Dermis blood vessel endothelial cell (primary cell): ENCODE measurements around the gene LECT2. TPM values are rescaled to one million over a fixed set of nuclear protein-coding genes. Genes with fewer than 3 reads are reported as not detected.

Experiments
- DNase-seq: peaks from one replicate; pipeline ENCODE4 v3.0.0; 2010
- total RNA-seq: library from RNA; depleted of rRNA; stranded (reverse); fragments of >200 nt; gene quantifications from 2 replicates; pipeline ENCODE4 v1.2.3, GENCODE V29; 2014

Gene LECT2
- total RNA-seq, 1 donor from 2014 or later, result not detected

DNA sequence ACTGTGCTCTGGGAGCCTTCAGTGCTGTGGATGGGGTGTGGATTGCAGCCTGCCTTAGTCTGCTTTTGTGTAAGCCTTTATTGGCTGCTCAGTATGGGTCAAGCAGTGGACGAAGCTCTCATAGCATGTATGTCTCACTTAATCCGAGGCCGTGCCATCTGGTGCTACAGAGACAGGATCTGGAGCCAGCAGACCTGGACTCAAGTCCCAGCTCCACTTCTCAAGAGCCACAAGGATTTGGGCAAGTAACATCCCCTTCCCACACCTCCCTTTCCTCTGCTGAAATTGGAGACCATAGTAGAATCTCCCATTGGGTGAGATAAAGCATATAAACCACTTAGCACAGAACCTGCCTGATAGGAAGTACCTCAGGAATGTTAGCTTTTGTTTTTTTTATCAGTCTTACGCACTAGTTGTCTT, 23.4 kb upstream of the LECT2 start:
- no peak for DNase-seq

DNA sequence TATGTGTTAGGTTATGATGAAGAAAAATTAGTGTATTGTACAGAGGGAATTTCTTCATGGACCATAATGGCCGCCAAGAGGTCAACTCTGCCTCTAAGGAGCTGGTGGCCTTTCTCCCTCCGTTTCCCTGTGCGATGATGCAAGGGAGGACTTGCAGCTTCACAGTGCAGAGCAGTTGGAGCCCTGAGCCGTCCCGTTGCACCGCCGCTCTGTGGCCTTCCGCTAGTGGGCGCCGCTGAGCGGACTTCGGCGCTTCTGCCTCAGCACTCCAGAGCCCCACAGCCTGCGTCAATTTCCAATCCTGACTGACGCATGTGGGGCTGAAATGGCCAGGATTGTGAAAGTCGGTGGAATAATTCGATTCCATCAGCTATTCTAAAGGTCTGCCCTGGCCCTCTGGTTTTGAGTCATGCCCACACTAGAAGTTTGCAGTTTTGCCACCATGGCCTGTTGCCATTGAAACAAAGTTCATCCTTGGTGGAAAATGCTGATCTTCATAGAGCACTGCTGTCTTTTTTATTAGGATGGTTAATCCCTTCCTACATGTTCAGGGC, 22.7 kb upstream of the LECT2 start:
- peak; percentile 53 for DNase-seq

GRCh38 chr5:135976216-135976615, 21.4 kb upstream of the LECT2 start:
- DNase-seq, result no peak

GRCh38 chr5:135975122-135975521, 20.3 kb upstream of the LECT2 start:
- DNase-seq, result no peak

- DNase-seq, result no peak
Measured at GRCh38 chr5:135974021-135974600, 19.3 kb upstream of the LECT2 start.

DNA sequence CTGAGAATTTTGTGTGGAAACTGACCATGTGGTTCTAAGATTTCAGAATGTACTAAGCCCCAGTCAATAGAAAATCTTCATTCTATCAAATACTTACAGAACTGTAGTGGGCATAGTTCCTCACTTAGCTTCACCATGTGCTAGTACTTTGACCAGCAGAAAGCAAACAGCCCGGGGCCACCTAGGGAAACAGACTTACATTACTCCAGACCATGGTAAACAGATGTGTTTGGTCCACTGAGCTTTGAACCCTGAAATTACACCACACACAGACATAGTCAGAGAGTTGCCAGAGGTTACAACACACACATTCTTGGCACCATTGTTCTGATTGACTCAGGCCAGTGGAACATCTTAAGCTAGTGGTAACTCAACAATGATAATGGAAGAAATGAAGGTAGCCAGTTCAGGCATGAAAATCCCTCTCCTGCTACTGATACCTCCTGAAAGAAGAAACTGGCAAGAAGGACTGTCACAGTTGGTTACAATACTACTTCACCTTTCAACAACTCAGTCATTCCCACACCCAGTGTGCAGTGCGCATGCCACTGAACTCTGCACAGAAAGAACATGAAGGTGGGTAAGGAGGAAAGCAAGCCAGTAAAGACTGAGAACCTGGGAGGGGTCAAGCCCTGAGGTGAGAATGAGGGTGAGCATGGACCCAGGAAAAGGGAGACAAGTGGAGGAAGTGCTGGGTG, 18.7 kb upstream of the LECT2 start:
- no peak for DNase-seq

DNA sequence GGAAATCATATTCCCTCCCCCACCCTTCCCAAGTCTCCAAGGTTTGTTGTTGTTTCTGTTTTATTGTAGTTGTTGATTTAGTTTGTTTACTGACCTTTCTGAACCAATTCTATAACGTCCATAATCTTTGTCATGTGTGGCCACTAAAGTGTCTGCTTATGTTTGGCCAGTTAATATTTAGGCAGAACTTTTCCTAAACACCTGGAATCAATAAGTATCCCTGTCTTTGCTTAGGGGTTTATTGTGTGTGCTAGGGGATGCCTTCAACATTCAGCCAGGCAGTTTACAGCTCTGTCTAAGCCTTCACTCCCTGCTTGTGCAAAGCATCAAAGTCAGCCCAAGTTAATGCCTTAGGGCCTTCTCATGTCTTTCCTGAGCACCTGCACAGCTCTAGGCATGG, 16.9 kb upstream of the LECT2 start:
- DNase-seq, result no peak

DNA sequence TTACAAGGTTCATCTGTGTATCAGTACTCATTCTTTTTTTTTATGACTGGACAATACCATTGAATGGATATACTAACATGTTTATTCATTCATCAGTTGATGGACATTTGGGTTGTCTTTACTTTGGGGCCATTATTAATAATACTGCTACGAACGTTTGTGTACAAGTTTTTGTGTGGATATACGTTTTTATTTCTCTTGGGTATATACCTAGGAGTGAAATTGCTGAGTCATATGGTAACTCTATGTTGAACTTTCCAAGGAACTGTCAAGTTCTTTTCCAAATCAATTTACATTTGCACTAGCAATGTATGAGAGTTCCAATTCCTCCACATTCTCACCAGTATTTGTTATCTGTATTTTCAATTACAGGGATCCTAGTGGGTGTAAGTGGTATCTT, 12.0 kb upstream of the LECT2 start:
- no peak for DNase-seq

- DNase-seq, result peak; percentile 60
Measured at GRCh38 chr5:135966165-135966564, 11.4 kb upstream of the LECT2 start.

DNA sequence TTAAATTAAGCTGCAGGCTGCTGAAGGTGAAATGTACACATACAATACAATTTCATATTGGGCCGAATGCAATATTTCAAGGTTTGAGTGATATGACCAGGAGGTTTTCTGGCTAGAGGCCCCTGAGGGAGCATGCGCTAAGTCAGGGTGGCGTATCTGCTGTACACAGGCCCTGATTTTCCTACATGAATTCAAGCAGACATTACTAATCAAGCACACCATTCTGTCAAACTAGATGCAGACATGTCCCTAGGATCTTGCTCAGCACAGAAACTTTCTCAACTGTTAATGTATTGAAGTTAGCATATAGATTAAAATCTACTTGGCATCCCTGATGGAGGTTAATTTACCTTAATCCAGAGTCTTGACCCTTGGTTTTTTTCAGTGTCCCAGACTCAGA, 10.7 kb upstream of the LECT2 start:
- DNase-seq, result no peak

DNA sequence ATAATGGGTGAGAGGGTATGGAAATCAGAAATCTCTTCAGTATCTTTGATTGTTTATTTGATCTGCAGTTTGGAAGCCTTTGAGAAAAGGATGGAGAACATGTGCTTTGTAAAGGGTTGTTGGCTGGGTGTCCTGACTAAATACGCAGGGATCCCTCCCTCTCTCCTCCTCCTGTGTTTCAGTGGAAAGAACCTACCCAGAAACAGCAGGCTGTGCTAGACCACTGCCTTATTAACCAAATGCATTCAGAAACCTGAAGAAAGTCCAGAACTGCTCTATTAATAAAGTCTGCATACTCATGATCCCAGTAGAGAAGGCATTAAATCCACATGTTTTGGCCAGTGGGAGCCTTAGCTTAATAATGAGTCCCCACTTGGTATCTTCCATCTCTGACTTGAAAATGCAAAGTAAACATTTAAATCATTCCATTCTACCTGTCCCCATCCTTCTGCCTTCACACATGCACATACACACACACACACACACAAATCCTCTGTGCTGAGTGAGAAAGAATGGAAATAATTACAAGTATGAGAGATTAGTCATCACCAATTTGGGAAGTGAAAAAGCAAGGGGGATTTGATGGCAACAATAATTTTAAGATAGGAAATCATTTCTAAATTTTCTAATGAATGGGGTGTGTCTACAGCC, 10.0 kb upstream of the LECT2 start:
- DNase-seq, result no peak

DNA sequence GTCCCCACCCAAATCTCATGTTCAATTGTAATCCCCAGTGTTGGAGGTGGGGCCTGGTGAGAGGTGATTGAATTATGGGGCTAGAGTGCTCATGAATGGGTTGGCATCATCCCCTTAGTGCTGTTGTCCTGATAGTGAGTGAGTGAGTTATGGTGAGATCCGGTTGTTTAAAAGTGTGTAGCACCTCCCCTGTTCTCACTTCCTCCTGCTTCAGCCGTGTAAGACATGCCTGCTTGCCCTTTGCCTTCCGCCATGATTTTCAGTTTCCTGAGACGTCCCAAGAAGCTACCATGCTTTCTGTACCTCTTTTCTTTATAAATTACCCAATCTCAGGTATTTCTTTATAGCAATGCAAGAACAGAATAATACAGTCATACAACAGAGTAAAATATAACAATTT, 742 bp upstream of the LECT2 start:
- DNase-seq, result no peak

GRCh38 chr5:135953850-135954249, 933 bp downstream of the LECT2 start:
- DNase-seq, result no peak

GRCh38 chr5:135952683-135953082, 2.1 kb downstream of the LECT2 start:
- DNase-seq, result no peak

DNA sequence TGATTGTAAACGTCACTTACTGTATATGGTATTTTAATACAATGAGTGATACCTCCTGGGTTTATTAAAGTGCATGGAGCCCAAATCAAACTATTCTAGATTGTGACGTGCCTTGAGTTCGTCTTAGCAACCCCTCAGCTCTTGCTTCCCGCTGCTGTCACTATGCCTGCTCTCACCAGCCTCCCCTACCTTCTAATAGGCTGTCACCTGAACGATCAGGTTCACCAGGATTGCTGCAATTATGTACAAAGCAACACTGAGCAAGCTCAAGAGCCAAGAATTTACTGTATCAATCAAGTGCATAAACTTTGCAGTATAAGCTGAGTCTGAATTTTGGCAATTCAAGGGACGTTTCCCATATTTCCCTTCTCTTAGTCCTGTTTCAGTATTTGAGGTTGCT, 3.0 kb downstream of the LECT2 start:
- no peak for DNase-seq

DNA sequence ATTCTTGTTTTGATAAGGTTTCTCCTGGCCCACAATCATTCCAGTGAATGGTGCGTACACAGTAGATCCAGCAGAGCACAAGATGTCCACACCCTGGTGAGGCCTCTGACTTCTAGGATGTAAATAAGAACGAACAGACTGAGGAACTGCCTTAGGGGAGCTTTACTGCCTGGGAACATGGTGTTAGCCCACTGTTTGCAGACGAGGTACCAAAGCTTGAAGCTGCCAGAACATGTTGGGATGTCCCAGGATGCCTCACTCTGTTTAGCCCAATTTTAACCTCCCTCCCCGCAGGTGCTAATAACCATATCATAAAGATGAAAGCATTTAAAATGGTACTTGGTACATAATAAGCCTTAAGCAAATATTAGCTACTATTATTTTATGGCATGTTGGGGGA, 3.5 kb downstream of the LECT2 start:
- DNase-seq, result no peak

- no peak for DNase-seq
Measured at GRCh38 chr5:135950611-135951010, 4.2 kb downstream of the LECT2 start.

GRCh38 chr5:135944967-135945560, 9.7 kb downstream of the LECT2 start:
- DNase-seq, result peak; percentile 88

- DNase-seq, result no peak
Measured at GRCh38 chr5:135944564-135944963, 10.2 kb downstream of the LECT2 start.

GRCh38 chr5:135942202-135942771, 12.5 kb downstream of the LECT2 start:
- DNase-seq, result no peak

- no peak for DNase-seq
Measured at GRCh38 chr5:135941711-135942110, 13.1 kb downstream of the LECT2 start.

GRCh38 chr5:135937245-135937911, 17.4 kb downstream of the LECT2 start:
- no peak for DNase-seq

DNA sequence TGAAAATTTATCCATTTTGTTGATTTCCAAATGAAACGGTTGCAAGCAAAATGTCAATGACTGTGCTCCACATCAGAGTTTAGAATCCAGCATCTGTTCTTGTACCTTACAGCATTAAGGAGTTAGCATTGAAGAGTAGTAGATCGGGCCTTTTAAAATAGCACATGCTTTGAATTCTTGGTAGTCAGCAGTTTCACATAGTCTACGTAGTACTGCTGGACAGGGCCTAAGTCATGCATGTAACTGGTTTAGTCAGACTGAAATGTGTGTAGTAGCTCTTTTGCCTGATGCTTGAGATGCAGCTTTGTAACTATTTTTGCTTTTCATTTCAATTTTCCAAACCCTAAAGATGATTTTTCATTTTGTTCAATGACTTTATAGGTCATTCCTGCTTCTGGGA, 19.8 kb downstream of the LECT2 start:
- no peak for DNase-seq
